Memory B cell (primary cell): ENCODE measurements around the gene TPPP2.
"Not testable (repeated sequence)": the region's sequence is repeated elsewhere in the genome, so short reads cannot be mapped to it uniquely, and the experiment has no call there.

Source experiments
- ATAC-seq: fragments of 150-1000 bp; cut with Tn5 transposase; 2 replicates; pipeline ENCODE4 v1.10.0; 2021; ENCODE audit warnings: low read depth, mild to moderate bottlenecking, moderate library complexity
- DNase-seq, 2 donors: peaks; one replicate each; pipeline ENCODE4 v3.0.0; 2022; ENCODE audit warnings: low spot score in 2 of 2
- H3K27ac Mint-ChIP-seq: one replicate; pipeline ENCODE4 v1.8.0; 2022; ENCODE audit warnings: mild to moderate bottlenecking, moderate library complexity, mixed read lengths
- H3K27me3 Mint-ChIP-seq: one replicate; pipeline ENCODE4 v1.8.0; 2022; ENCODE audit warnings: mixed read lengths
- H3K36me3 Mint-ChIP-seq: one replicate; pipeline ENCODE4 v1.8.0; 2022; ENCODE audit warnings: mild to moderate bottlenecking, mixed read lengths
- H3K4me1 Mint-ChIP-seq: one replicate; pipeline ENCODE4 v1.8.0; 2022; ENCODE audit warnings: mixed read lengths
- H3K4me3 Mint-ChIP-seq: one replicate; pipeline ENCODE4 v1.8.0; 2022; ENCODE audit warnings: mild to moderate bottlenecking, moderate library complexity, mixed read lengths
- H3K9me3 Mint-ChIP-seq: one replicate; pipeline ENCODE4 v1.8.0; 2022; ENCODE audit warnings: mixed read lengths

Gene TPPP2

GRCh38 chr14:21029917-21030316, at the start of gene TPPP2:
Gene TPPP2, plus strand, starts transcription at chr14:21030217. Its CDS starts 365 bp downstream, at chr14:21030582.
- no peak for ATAC-seq
- H3K27me3 Mint-ChIP-seq, result peaks cover 3% of the 10 kb centered on the region
- no peak for DNase-seq
- H3K4me1 Mint-ChIP-seq, result peaks cover 2% of the 10 kb centered on the region
- H3K9me3 Mint-ChIP-seq, result no peaks in the 10 kb centered on the region
- no peak within 1 kb of the TSS for H3K27ac Mint-ChIP-seq
- H3K36me3 Mint-ChIP-seq, result no peaks in the 10 kb centered on the region
- H3K4me3 Mint-ChIP-seq, result no peak within 1 kb of the TSS

GRCh38 chr14:20980906-20981305, 49.1 kb upstream of the TPPP2 start:
- no peaks in the 10 kb centered on the region for H3K9me3 Mint-ChIP-seq
- no peak overlapping the region for H3K27ac Mint-ChIP-seq
- no peak overlapping the region for H3K4me3 Mint-ChIP-seq
- no peaks in the 10 kb centered on the region for H3K4me1 Mint-ChIP-seq
- no peak for ATAC-seq
- peaks cover 4% of the 10 kb centered on the region for H3K27me3 Mint-ChIP-seq
- H3K36me3 Mint-ChIP-seq, result no peaks in the 10 kb centered on the region
- no peak for DNase-seq

- DNase-seq, result no peak
- H3K36me3 Mint-ChIP-seq, result no peaks in the 10 kb centered on the region
- no peaks in the 10 kb centered on the region for H3K4me1 Mint-ChIP-seq
- H3K4me3 Mint-ChIP-seq, result no peak overlapping the region
- H3K9me3 Mint-ChIP-seq, result no peaks in the 10 kb centered on the region
- H3K27ac Mint-ChIP-seq, result no peak overlapping the region
- H3K27me3 Mint-ChIP-seq, result peaks cover 4% of the 10 kb centered on the region
- ATAC-seq, result no peak
Measured at GRCh38 chr14:20982646-20983369, 47.2 kb upstream of the TPPP2 start.

GRCh38 chr14:20985650-20986049, 44.4 kb upstream of the TPPP2 start:
- DNase-seq, H3K36me3 Mint-ChIP-seq, H3K9me3 Mint-ChIP-seq, H3K4me1 Mint-ChIP-seq, ATAC-seq, H3K27ac Mint-ChIP-seq, H3K27me3 Mint-ChIP-seq, H3K4me3 Mint-ChIP-seq: not testable (repeated sequence)

- Mint-ChIP-seq H3K36me3 (peaks cover under 1% of the 10 kb centered on the region), H3K27me3 (peaks cover 2% of the 10 kb centered on the region), H3K4me3 (no peak overlapping the region), H3K4me1 (peaks cover 8% of the 10 kb centered on the region), H3K27ac (no peak overlapping the region), H3K9me3 (no peaks in the 10 kb centered on the region)
- ATAC-seq (no peak), DNase-seq (no peak)
Measured at GRCh38 chr14:20986811-20987210, 43.2 kb upstream of the TPPP2 start.

GRCh38 chr14:20988717-20989470, 41.1 kb upstream of the TPPP2 start:
- peaks cover 11% of the 10 kb centered on the region for H3K4me1 Mint-ChIP-seq
- no peaks in the 10 kb centered on the region for H3K27me3 Mint-ChIP-seq
- no peak overlapping the region for H3K27ac Mint-ChIP-seq
- peak overlapping the region; percentile 49 for H3K4me3 Mint-ChIP-seq
- peaks cover 10% of the 10 kb centered on the region for H3K36me3 Mint-ChIP-seq
- H3K9me3 Mint-ChIP-seq, result no peaks in the 10 kb centered on the region
- DNase-seq (no peak), ATAC-seq (no peak)

GRCh38 chr14:20989471-20989786, 40.6 kb upstream of the TPPP2 start:
- Mint-ChIP-seq H3K36me3 (peaks cover 14% of the 10 kb centered on the region), H3K27ac (peak overlapping the region; percentile 87), H3K4me1 (peaks cover 12% of the 10 kb centered on the region), H3K9me3 (no peaks in the 10 kb centered on the region), H3K4me3 (peak overlapping the region; percentile 91), H3K27me3 (no peaks in the 10 kb centered on the region)
- ATAC-seq (no peak), DNase-seq (no peak)

- Mint-ChIP-seq H3K9me3 (no peaks in the 10 kb centered on the region), H3K36me3 (peaks cover 19% of the 10 kb centered on the region), H3K4me1 (peaks cover 12% of the 10 kb centered on the region), H3K27ac (peak within 1 kb of the TSS; percentile 87), H3K4me3 (peak within 1 kb of the TSS; percentile 91), H3K27me3 (no peaks in the 10 kb centered on the region)
- DNase-seq (peak; percentile 68 to 69), ATAC-seq (peak; percentile 93)
Measured at GRCh38 chr14:20989787-20990600, 40.0 kb upstream of the TPPP2 start, which contains the start of gene METTL17. Gene METTL17, plus strand, starts transcription at chr14:20989980. Its CDS starts 23 bp downstream, at chr14:20990003.

- Mint-ChIP-seq H3K36me3 (peaks cover 32% of the 10 kb centered on the region), H3K9me3 (no peaks in the 10 kb centered on the region), H3K4me1 (peaks cover 6% of the 10 kb centered on the region), H3K27ac (no peak overlapping the region), H3K27me3 (no peaks in the 10 kb centered on the region), H3K4me3 (no peak overlapping the region)
- DNase-seq (no peak), ATAC-seq (no peak)
Measured at GRCh38 chr14:20996521-20996920, 33.5 kb upstream of the TPPP2 start.

GRCh38 chr14:20997115-20997514, 32.9 kb upstream of the TPPP2 start:
- no peak overlapping the region for H3K4me3 Mint-ChIP-seq
- no peaks in the 10 kb centered on the region for H3K27me3 Mint-ChIP-seq
- DNase-seq (no peak), ATAC-seq (no peak)
- H3K27ac Mint-ChIP-seq, result no peak overlapping the region
- H3K9me3 Mint-ChIP-seq, result no peaks in the 10 kb centered on the region
- peaks cover 3% of the 10 kb centered on the region for H3K4me1 Mint-ChIP-seq
- peaks cover 29% of the 10 kb centered on the region for H3K36me3 Mint-ChIP-seq

GRCh38 chr14:20997564-20997963, 32.5 kb upstream of the TPPP2 start:
- Mint-ChIP-seq H3K36me3 (peaks cover 29% of the 10 kb centered on the region), H3K4me3 (no peak overlapping the region)

GRCh38 chr14:20998139-20998538, 31.9 kb upstream of the TPPP2 start:
- DNase-seq (no peak), ATAC-seq (no peak)
- peaks cover 3% of the 10 kb centered on the region for H3K4me1 Mint-ChIP-seq
- H3K27ac Mint-ChIP-seq, result no peak overlapping the region
- no peaks in the 10 kb centered on the region for H3K27me3 Mint-ChIP-seq
- peaks cover 25% of the 10 kb centered on the region for H3K36me3 Mint-ChIP-seq
- H3K9me3 Mint-ChIP-seq, result no peaks in the 10 kb centered on the region
- no peak overlapping the region for H3K4me3 Mint-ChIP-seq

More at GRCh38 chr14:20997564-20997963, 32.5 kb upstream of the TPPP2 start:
- Mint-ChIP-seq H3K4me1 (peaks cover 3% of the 10 kb centered on the region), H3K9me3 (no peaks in the 10 kb centered on the region), H3K27me3 (no peaks in the 10 kb centered on the region), H3K27ac (no peak overlapping the region)
- DNase-seq, result no peak
- no peak for ATAC-seq

GRCh38 chr14:20998674-20999366, 31.2 kb upstream of the TPPP2 start, which contains the start of gene SLC39A2:
Gene SLC39A2, plus strand, starts transcription at chr14:20999293. Its CDS starts 154 bp downstream, at chr14:20999447.
- ATAC-seq, result no peak

More at GRCh38 chr14:20998674-20999366, 31.2 kb upstream of the TPPP2 start, which contains the start of gene SLC39A2:
- peaks cover 23% of the 10 kb centered on the region for H3K36me3 Mint-ChIP-seq
- peaks cover 2% of the 10 kb centered on the region for H3K4me1 Mint-ChIP-seq
- no peak for DNase-seq
- H3K27ac Mint-ChIP-seq, result no peak within 1 kb of the TSS
- H3K9me3 Mint-ChIP-seq, result no peaks in the 10 kb centered on the region
- H3K4me3 Mint-ChIP-seq, result no peak within 1 kb of the TSS
- no peaks in the 10 kb centered on the region for H3K27me3 Mint-ChIP-seq
